SK-N-SH treated with all-trans-retinoic acid at 6 μM for 48 hours (cell line): Measurements from ENCODE around the gene ANKRD11.

Source experiments
- ATAC-seq: fragments of 200-7000 bp; cut with Tn5 transposase; 3 replicates; pipeline ENCODE4 v1.9.1; 2020; ENCODE audit warnings: mild to moderate bottlenecking, moderate library complexity
- ARNTL ChIP-seq: fragments of 450-650 bp; formaldehyde crosslinking; IDR thresholded peaks from 2 replicates; pipeline ENCODE4 v1.5.0; 2020; ENCODE audit warnings: low read depth, mild to moderate bottlenecking, moderate library complexity, borderline replicate concordance
- BACH2 ChIP-seq: fragments of 250-450 bp; sonication (Bioruptor Pico); IDR thresholded peaks from 2 replicates; pipeline ENCODE4 v1.9.0; 2021; ENCODE audit warnings: mild to moderate bottlenecking, borderline replicate concordance
- CSDC2 ChIP-seq: fragments of 250-450 bp; sonication (Bioruptor Pico); IDR thresholded peaks from 2 replicates; pipeline ENCODE4 v1.5.0; 2020; ENCODE audit warnings: mild to moderate bottlenecking, moderate library complexity
- ESRRG ChIP-seq: fragments of 250-450 bp; sonication (Bioruptor Pico); IDR thresholded peaks from 2 replicates; pipeline ENCODE4 v1.6.1; 2021; ENCODE audit warnings: mild to moderate bottlenecking
- GLIS3 ChIP-seq: fragments of 250-450 bp; sonication (Bioruptor Pico); IDR thresholded peaks from 2 replicates; pipeline ENCODE4 v1.5.0; 2020; ENCODE audit warnings: mild to moderate bottlenecking, moderate library complexity
- ISL1 ChIP-seq: fragments of 250-450 bp; sonication (Bioruptor Pico); IDR thresholded peaks from 2 replicates; pipeline ENCODE4 v2.1.2; 2022; ENCODE audit warnings: mild to moderate bottlenecking, moderate library complexity
- OSR1 ChIP-seq: fragments of 250-450 bp; sonication (Bioruptor Pico); IDR thresholded peaks from 2 replicates; pipeline ENCODE4 v1.8.0; 2022; ENCODE audit warnings: moderate library complexity, mild to moderate bottlenecking, inconsistent platforms
- PPARA ChIP-seq: fragments of 250-450 bp; sonication (Bioruptor Pico); IDR thresholded peaks from 2 replicates; pipeline ENCODE4 v1.5.0; 2020; ENCODE audit warnings: mild to moderate bottlenecking, borderline replicate concordance
- RARB ChIP-seq: fragments of 250-450 bp; sonication (Bioruptor Pico); IDR thresholded peaks from 2 replicates; pipeline ENCODE4 v1.8.0; 2021; ENCODE audit warnings: mild to moderate bottlenecking, moderate library complexity
- SNAI2 ChIP-seq: fragments of 250-450 bp; sonication (Bioruptor Pico); IDR thresholded peaks from 2 replicates; pipeline ENCODE4 v1.5.0; 2020; ENCODE audit warnings: mild to moderate bottlenecking, moderate library complexity
- TCF4 ChIP-seq: fragments of 250-450 bp; sonication (Bioruptor Pico); IDR thresholded peaks from 2 replicates; pipeline ENCODE4 v1.8.0; 2021; ENCODE audit warnings: mild to moderate bottlenecking, moderate library complexity, borderline replicate concordance
- TOX ChIP-seq: fragments of 250-450 bp; sonication (Bioruptor Pico); IDR thresholded peaks from 2 replicates; pipeline ENCODE4 v1.8.0; 2021; ENCODE audit warnings: mild to moderate bottlenecking, moderate library complexity, borderline replicate concordance
- ZC3H10 ChIP-seq: fragments of 250-450 bp; sonication (Bioruptor Pico); IDR thresholded peaks from 2 replicates; pipeline ENCODE4 v1.5.1; 2021; ENCODE audit warnings: mild to moderate bottlenecking, moderate library complexity
- ZFP3 ChIP-seq: fragments of 250-450 bp; sonication (Bioruptor Pico); IDR thresholded peaks from 2 replicates; pipeline ENCODE4 v1.5.0; 2020; ENCODE audit warnings: mild to moderate bottlenecking, moderate library complexity
- ZFP30 ChIP-seq: fragments of 450-650 bp; formaldehyde crosslinking; IDR thresholded peaks from 2 replicates; pipeline ENCODE4 v1.5.0; 2022; ENCODE audit warnings: mild to moderate bottlenecking, moderate library complexity
- ZNF565 ChIP-seq: fragments of 450-650 bp; formaldehyde crosslinking; conservative IDR thresholded peaks from 2 replicates; pipeline ENCODE4 v1.5.0; 2020; ENCODE audit warnings: low read depth, mild to moderate bottlenecking, moderate library complexity
- ZNF70 ChIP-seq: fragments of 450-650 bp; formaldehyde crosslinking; IDR thresholded peaks from 2 replicates; pipeline ENCODE4 v1.5.0; 2020; ENCODE audit warnings: mild to moderate bottlenecking, moderate library complexity
- ZNF8 ChIP-seq: fragments of 450-650 bp; formaldehyde crosslinking; IDR thresholded peaks from 2 replicates; pipeline ENCODE4 v1.5.0; 2020; ENCODE audit warnings: mild to moderate bottlenecking, moderate library complexity
- TF ChIP-seq, protein P1 (sequence below): fragments of 250-450 bp; sonication (Bioruptor Pico); IDR thresholded peaks from 2 replicates; pipeline ENCODE4 v1.5.1; 2020; ENCODE audit warnings: low read depth, mild to moderate bottlenecking, moderate library complexity
- TF ChIP-seq, protein P2 (sequence below): fragments of 250-450 bp; sonication (Bioruptor Pico); IDR thresholded peaks from 2 replicates; pipeline ENCODE4 v1.5.0; 2020; ENCODE audit warnings: mild to moderate bottlenecking, moderate library complexity
- TF ChIP-seq, protein P3 (sequence below): fragments of 250-450 bp; sonication (Bioruptor Pico); IDR thresholded peaks from 2 replicates; pipeline ENCODE4 v1.8.0; 2020; ENCODE audit warnings: mild to moderate bottlenecking, moderate library complexity, borderline replicate concordance
- TF ChIP-seq, protein P4 (sequence below): fragments of 250-450 bp; sonication (Bioruptor Pico); IDR thresholded peaks from 2 replicates; pipeline ENCODE4 v1.5.1; 2021; ENCODE audit warnings: mild to moderate bottlenecking, moderate library complexity
- TF ChIP-seq, protein P5 (sequence below): fragments of 250-450 bp; sonication (Bioruptor Pico); IDR thresholded peaks from 2 replicates; pipeline ENCODE4 v1.8.0; 2021; ENCODE audit warnings: low read depth, mild to moderate bottlenecking, moderate library complexity, borderline replicate concordance

Gene ANKRD11

GRCh38 chr16:89298623-89299225, 191.6 kb downstream of the ANKRD11 start:
- no peak for TF ChIP-seq ISL1 (CRISPR knock-in tag)
- TF ChIP-seq, protein P1, sequence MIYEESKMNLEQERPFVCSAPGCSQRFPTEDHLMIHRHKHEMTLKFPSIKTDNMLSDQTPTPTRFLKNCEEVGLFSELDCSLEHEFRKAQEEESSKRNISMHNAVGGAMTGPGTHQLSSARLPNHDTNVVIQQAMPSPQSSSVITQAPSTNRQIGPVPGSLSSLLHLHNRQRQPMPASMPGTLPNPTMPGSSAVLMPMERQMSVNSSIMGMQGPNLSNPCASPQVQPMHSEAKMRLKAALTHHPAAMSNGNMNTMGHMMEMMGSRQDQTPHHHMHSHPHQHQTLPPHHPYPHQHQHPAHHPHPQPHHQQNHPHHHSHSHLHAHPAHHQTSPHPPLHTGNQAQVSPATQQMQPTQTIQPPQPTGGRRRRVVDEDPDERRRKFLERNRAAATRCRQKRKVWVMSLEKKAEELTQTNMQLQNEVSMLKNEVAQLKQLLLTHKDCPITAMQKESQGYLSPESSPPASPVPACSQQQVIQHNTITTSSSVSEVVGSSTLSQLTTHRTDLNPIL (CRISPR knock-in tag), result no peak
- TF ChIP-seq, protein P2, sequence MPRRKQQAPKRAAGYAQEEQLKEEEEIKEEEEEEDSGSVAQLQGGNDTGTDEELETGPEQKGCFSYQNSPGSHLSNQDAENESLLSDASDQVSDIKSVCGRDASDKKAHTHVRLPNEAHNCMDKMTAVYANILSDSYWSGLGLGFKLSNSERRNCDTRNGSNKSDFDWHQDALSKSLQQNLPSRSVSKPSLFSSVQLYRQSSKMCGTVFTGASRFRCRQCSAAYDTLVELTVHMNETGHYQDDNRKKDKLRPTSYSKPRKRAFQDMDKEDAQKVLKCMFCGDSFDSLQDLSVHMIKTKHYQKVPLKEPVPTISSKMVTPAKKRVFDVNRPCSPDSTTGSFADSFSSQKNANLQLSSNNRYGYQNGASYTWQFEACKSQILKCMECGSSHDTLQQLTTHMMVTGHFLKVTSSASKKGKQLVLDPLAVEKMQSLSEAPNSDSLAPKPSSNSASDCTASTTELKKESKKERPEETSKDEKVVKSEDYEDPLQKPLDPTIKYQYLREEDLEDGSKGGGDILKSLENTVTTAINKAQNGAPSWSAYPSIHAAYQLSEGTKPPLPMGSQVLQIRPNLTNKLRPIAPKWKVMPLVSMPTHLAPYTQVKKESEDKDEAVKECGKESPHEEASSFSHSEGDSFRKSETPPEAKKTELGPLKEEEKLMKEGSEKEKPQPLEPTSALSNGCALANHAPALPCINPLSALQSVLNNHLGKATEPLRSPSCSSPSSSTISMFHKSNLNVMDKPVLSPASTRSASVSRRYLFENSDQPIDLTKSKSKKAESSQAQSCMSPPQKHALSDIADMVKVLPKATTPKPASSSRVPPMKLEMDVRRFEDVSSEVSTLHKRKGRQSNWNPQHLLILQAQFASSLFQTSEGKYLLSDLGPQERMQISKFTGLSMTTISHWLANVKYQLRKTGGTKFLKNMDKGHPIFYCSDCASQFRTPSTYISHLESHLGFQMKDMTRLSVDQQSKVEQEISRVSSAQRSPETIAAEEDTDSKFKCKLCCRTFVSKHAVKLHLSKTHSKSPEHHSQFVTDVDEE, result no peak
- TF ChIP-seq ZNF8 (CRISPR knock-in tag), result no peak
- no peak for TF ChIP-seq ZFP30 (CRISPR knock-in tag)
- TF ChIP-seq BACH2 (CRISPR knock-in tag), result no peak
- TF ChIP-seq ARNTL (CRISPR knock-in tag), result no peak
- no peak for TF ChIP-seq CSDC2 (CRISPR knock-in tag)
- no peak for TF ChIP-seq ZC3H10 (CRISPR knock-in tag)
- TF ChIP-seq, protein P3, sequence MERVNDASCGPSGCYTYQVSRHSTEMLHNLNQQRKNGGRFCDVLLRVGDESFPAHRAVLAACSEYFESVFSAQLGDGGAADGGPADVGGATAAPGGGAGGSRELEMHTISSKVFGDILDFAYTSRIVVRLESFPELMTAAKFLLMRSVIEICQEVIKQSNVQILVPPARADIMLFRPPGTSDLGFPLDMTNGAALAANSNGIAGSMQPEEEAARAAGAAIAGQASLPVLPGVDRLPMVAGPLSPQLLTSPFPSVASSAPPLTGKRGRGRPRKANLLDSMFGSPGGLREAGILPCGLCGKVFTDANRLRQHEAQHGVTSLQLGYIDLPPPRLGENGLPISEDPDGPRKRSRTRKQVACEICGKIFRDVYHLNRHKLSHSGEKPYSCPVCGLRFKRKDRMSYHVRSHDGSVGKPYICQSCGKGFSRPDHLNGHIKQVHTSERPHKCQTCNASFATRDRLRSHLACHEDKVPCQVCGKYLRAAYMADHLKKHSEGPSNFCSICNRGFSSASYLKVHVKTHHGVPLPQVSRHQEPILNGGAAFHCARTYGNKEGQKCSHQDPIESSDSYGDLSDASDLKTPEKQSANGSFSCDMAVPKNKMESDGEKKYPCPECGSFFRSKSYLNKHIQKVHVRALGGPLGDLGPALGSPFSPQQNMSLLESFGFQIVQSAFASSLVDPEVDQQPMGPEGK (CRISPR knock-in tag), result no peak
- TF ChIP-seq SNAI2 (CRISPR knock-in tag), result no peak
- TF ChIP-seq ZFP3 (CRISPR knock-in tag), result no peak
- TF ChIP-seq ESRRG (CRISPR knock-in tag), result no peak
- TF ChIP-seq PPARA, result no peak
- no peak for TF ChIP-seq OSR1 (CRISPR knock-in tag)
- TF ChIP-seq TOX, result no peak
- TF ChIP-seq RARB (CRISPR knock-in tag), result no peak
- TF ChIP-seq ZNF565 (CRISPR knock-in tag), result no peak
- TF ChIP-seq ZNF70 (CRISPR knock-in tag), result no peak
- TF ChIP-seq, protein P4, sequence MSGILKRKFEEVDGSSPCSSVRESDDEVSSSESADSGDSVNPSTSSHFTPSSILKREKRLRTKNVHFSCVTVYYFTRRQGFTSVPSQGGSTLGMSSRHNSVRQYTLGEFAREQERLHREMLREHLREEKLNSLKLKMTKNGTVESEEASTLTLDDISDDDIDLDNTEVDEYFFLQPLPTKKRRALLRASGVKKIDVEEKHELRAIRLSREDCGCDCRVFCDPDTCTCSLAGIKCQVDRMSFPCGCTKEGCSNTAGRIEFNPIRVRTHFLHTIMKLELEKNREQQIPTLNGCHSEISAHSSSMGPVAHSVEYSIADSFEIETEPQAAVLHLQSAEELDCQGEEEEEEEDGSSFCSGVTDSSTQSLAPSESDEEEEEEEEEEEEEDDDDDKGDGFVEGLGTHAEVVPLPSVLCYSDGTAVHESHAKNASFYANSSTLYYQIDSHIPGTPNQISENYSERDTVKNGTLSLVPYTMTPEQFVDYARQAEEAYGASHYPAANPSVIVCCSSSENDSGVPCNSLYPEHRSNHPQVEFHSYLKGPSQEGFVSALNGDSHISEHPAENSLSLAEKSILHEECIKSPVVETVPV (CRISPR knock-in tag), result no peak
- ATAC-seq, result no peak

DNA sequence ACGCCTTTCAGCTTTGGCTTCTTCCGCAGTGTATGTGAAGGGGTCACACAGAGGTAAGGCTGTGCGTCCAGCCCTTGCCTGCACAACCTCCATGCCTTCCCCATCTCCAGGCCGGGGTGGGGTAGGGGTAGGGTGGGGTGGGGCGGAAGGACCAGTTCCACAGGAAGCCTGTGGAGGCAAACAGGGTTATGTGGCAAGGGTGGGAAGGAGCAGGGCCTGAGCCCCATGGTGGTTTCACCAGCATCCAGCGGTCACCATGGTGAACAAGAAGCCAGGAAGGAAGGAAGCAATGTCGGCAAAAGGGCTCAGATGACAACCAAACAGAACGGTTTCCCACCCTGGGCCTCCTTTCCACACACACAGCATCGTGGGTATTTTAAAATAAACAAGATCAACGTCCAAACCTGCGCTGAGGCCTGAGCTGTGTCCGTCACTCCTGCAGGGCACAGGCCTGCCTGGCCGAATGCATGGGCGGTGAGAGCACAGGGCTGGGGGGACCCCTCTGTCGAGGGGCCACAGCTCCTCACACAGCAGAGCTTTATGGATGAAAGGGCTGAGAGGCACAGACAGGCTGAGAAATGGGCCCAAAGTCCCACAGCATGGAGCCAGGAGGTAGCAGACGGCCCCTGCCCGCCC, 192.3 kb downstream of the ANKRD11 start:
- no peak for ATAC-seq
- TF ChIP-seq ISL1 (CRISPR knock-in tag), result no peak

- ATAC-seq, result no peak
- no peak for TF ChIP-seq TCF4 (CRISPR knock-in tag)
- TF ChIP-seq, protein P2, result no peak
- no peak for TF ChIP-seq ISL1 (CRISPR knock-in tag)
- TF ChIP-seq, protein P1 (CRISPR knock-in tag), result no peak
- TF ChIP-seq ZFP3 (CRISPR knock-in tag), result no peak
- TF ChIP-seq ZFP30 (CRISPR knock-in tag), result no peak
- TF ChIP-seq OSR1 (CRISPR knock-in tag), result no peak
- no peak for TF ChIP-seq SNAI2 (CRISPR knock-in tag)
- TF ChIP-seq ARNTL (CRISPR knock-in tag), result no peak
- TF ChIP-seq RARB (CRISPR knock-in tag), result no peak
- no peak for TF ChIP-seq ZNF8 (CRISPR knock-in tag)
- no peak for TF ChIP-seq GLIS3 (CRISPR knock-in tag)
- no peak for TF ChIP-seq PPARA
- TF ChIP-seq, protein P5, sequence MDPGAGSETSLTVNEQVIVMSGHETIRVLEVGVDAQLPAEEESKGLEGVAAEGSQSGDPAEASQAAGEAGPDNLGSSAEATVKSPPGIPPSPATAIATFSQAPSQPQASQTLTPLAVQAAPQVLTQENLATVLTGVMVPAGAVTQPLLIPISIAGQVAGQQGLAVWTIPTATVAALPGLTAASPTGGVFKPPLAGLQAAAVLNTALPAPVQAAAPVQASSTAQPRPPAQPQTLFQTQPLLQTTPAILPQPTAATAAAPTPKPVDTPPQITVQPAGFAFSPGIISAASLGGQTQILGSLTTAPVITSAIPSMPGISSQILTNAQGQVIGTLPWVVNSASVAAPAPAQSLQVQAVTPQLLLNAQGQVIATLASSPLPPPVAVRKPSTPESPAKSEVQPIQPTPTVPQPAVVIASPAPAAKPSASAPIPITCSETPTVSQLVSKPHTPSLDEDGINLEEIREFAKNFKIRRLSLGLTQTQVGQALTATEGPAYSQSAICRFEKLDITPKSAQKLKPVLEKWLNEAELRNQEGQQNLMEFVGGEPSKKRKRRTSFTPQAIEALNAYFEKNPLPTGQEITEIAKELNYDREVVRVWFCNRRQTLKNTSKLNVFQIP, result no peak
Observed at GRCh38 chr16:89297156-89297874, 193.0 kb downstream of the ANKRD11 start.
